Fibroblast of skin of left biceps (primary cell): ENCODE measurements around the gene OLFM1.

ENCODE experiments used
- DNase-seq, 2 experiments: peaks; one replicate each; pipeline ENCODE4 v3.0.0-alpha.2; 2013; ENCODE audit warnings: low read depth in 2 of 2

The OLFM1 gene

GRCh38 chr9:135087489-135087792 lies at the start of gene OLFM1:
TSS of gene OLFM1 (plus strand) at chr9:135087668. CDS start at chr9:135087990, 322 bp downstream.
- DNase-seq: peak in 1 of 2 experiments; percentile 0

GRCh38 chr9:135038331-135038730 lies 49.1 kb upstream of the OLFM1 start:
- DNase-seq: no peak

- no peak for DNase-seq
Measured at GRCh38 chr9:135038826-135039225, 48.6 kb upstream of the OLFM1 start.

- DNase-seq: no peak
Measured at GRCh38 chr9:135039266-135039870, 48.1 kb upstream of the OLFM1 start.

- DNase-seq: no peak
Measured at GRCh38 chr9:135039916-135040645, 47.4 kb upstream of the OLFM1 start.

- no peak for DNase-seq
Measured at GRCh38 chr9:135040892-135041291, 46.6 kb upstream of the OLFM1 start.

- no peak for DNase-seq
Measured at GRCh38 chr9:135043345-135043744, 44.1 kb upstream of the OLFM1 start.

GRCh38 chr9:135045264-135045927 lies 42.1 kb upstream of the OLFM1 start:
- DNase-seq: no peak

GRCh38 chr9:135045928-135046738 lies 41.3 kb upstream of the OLFM1 start:
- no peak for DNase-seq

GRCh38 chr9:135046739-135047350 lies 40.6 kb upstream of the OLFM1 start:
- DNase-seq: no peak

GRCh38 chr9:135047521-135047920 lies 39.9 kb upstream of the OLFM1 start:
- DNase-seq: no peak

- DNase-seq: no peak
Measured at GRCh38 chr9:135048046-135048757, 39.3 kb upstream of the OLFM1 start.

- DNase-seq: no peak
Measured at GRCh38 chr9:135048758-135049444, 38.6 kb upstream of the OLFM1 start.

- no peak for DNase-seq
Measured at GRCh38 chr9:135049460-135049859, 38.0 kb upstream of the OLFM1 start.

- DNase-seq: no peak
Measured at GRCh38 chr9:135050072-135050990, 37.1 kb upstream of the OLFM1 start.

- no peak for DNase-seq
Measured at GRCh38 chr9:135051316-135052038, 36.0 kb upstream of the OLFM1 start.

GRCh38 chr9:135053133-135053532 lies 34.3 kb upstream of the OLFM1 start:
- DNase-seq: no peak

GRCh38 chr9:135055181-135055580 lies 32.3 kb upstream of the OLFM1 start:
- no peak for DNase-seq

- DNase-seq: no peak
Measured at GRCh38 chr9:135056541-135056940, 30.9 kb upstream of the OLFM1 start.
